Esophagus muscularis mucosa (tissue), 4 donors: ENCODE results near the gene OR52N5. TPM values are rescaled to one million over a fixed set of nuclear protein-coding genes. Genes with fewer than 3 reads are reported as not detected.

Experiments
- DNase-seq: peaks from one replicate; pipeline ENCODE4 v3.0.0-alpha.2; 2017; ENCODE audit errors: extremely low spot score
- H3K27ac ChIP-seq, 4 donors: fragments of 200-600 bp; sonication (generic); replicated peaks in 1 of 4; 1 replicate in 3 of 4; 2 replicates in 1 of 4; pipeline ENCODE4 v1.5.1; 2016 to 2019; ENCODE audit warnings: mild to moderate bottlenecking in 1 of 4
- H3K27me3 ChIP-seq, 4 donors: fragments of 200-600 bp; sonication (generic); one replicate each; pipeline versions ENCODE4 v1.5.1 to v1.6.0; 2016 to 2019
- H3K36me3 ChIP-seq, 4 donors: fragments of 200-600 bp; sonication (generic); one replicate each; pipeline ENCODE4 v1.5.1; 2016 to 2019
- H3K4me1 ChIP-seq, 4 donors: fragments of 200-600 bp; sonication (generic); one replicate each; pipeline ENCODE4 v1.5.1; 2016 to 2019
- H3K4me3 ChIP-seq, 4 donors: fragments of 200-600 bp; sonication (generic); 1 replicate in 2 of 4; 2 replicates in 2 of 4; pipeline ENCODE4 v1.5.1; 2016 to 2019; ENCODE audit warnings: mild to moderate bottlenecking in 4 of 4, moderate library complexity in 1 of 4
- H3K9me3 ChIP-seq, 4 donors: fragments of 200-600 bp; sonication (generic); 1 replicate in 3 of 4; 2 replicates in 1 of 4; pipeline ENCODE4 v1.5.1; 2016 to 2019
- CTCF ChIP-seq, 3 experiments: fragments of 200-600 bp in 2 of 3; fragments of 450-650 bp in 1 of 3; sonication (generic) in 2 of 3; IDR thresholded peaks; one replicate each; pipeline ENCODE4 v1.5.1; 2017 to 2019; ENCODE audit warnings: antibody characterized with exemption in 3 of 3, mild to moderate bottlenecking in 2 of 3, moderate library complexity in 1 of 3
- EP300 ChIP-seq: sonication (generic); formaldehyde crosslinking; IDR thresholded peaks from one replicate; pipeline ENCODE4 v1.6.1; 2017; ENCODE audit warnings: antibody characterized with exemption
- POLR2A ChIP-seq: fragments of 450-650 bp; IDR thresholded peaks from one replicate; pipeline ENCODE4 v1.6.1; 2017; ENCODE audit warnings: antibody characterized with exemption, moderate library complexity, mild to moderate bottlenecking, low read depth
- POLR2AphosphoS5 ChIP-seq, 2 donors: sonication (generic); formaldehyde crosslinking; IDR thresholded peaks; one replicate each; pipeline ENCODE4 v1.6.1; 2017; ENCODE audit warnings: antibody characterized with exemption in 2 of 2
- WGBS: methylation state at CpG from one replicate; pipeline ENCODE4 v1.1.5; 2018; 5-methylcytosine and 5-hydroxymethylcytosine counted together
- intact Hi-C: fragments of 100-400 bp; cut with DNase I; formaldehyde crosslinking; loops from one replicate; pipeline ENCODE4 v1.15.1; 2023
- total RNA-seq, 4 donors: library from RNA; depleted of rRNA; stranded (reverse); fragments of >200 nt; gene quantifications; one replicate each; pipeline versions ENCODE4 v1.1.0 to v1.2.1, GENCODE V29; 2016

OR52N5 gene
- total RNA-seq, 4 donors from 2014 or later: 0.17 TPM; not detected in 3

DNA sequence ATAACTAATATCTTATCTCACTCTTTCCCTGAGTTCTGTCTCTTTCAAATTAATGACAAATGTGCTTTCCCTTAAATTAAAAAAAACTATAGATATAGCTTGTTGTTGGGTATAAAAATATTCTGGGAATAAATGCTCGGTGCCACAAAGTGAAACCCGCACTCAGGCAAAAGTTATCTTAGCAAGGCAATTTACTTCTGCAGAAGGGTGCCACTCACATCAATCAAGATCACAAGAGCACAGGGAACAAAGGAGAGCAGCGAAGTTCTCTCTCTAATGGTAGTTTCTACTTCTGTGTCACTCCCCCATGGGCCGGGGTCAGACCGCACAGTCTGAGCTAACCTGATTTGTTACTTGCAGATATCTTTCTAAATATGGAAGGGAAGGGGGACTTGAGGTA, 20.8 kb upstream of the OR52N5 start:
- H3K9me3 ChIP-seq: peaks cover 0 to 3% (median 0%) of the 10 kb centered on the region in 4 donors
- no peak for DNase-seq
- no peak overlapping the region for H3K27ac ChIP-seq
- 80% methylated on average over 5 of the region's 5 CpGs for WGBS
- TF ChIP-seq CTCF (IDR thresholded peaks at IDR 0.05): no peak
- TF ChIP-seq POLR2AphosphoS5 (IDR thresholded peaks at IDR 0.05): no peak
- no peak for TF ChIP-seq POLR2A
- no peak for TF ChIP-seq EP300
- peaks cover 0 to 9% (median 8%) of the 10 kb centered on the region in 4 donors for H3K4me1 ChIP-seq
- no peaks in the 10 kb centered on the region for H3K36me3 ChIP-seq
- H3K4me3 ChIP-seq: no peak overlapping the region
- H3K27me3 ChIP-seq: peaks cover 0 to 5% (median 0%) of the 10 kb centered on the region in 4 donors
- intact Hi-C loops: loop anchor here (10.0 kb wide), 2 partner anchors 119 to 199 kb away; partner anchors contain the start of genes TRIM22 and TRIM5

DNA sequence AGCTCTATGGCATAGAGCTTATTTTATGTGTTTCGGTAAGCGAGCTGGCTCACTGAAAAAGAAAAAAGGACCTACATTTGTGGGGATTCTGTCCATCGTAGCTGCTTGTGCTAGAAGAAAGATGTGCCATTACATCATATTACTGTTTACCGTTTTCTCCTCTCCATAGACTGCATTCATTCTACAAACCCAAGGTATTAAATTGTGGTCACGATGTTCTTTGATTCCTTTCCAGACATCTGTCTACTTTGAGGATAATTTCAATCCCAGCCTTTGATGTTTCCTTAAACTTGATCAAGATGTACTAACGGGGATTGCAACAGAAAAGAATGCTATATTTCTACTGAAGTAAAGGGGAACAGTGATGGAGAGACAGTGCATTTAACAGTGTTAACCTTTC, 13.4 kb upstream of the OR52N5 start:
- H3K9me3 ChIP-seq: peaks cover 0 to 4% (median 0%) of the 10 kb centered on the region in 4 donors
- H3K36me3 ChIP-seq: no peaks in the 10 kb centered on the region
- DNase-seq: no peak
- no peak for TF ChIP-seq EP300
- TF ChIP-seq POLR2AphosphoS5 (IDR thresholded peaks at IDR 0.05): no peak
- TF ChIP-seq CTCF (IDR thresholded peaks at IDR 0.05): no peak
- no peak for TF ChIP-seq POLR2A
- no peaks in the 10 kb centered on the region for H3K27me3 ChIP-seq
- H3K4me1 ChIP-seq: no peaks in the 10 kb centered on the region
- no peak overlapping the region for H3K4me3 ChIP-seq
- 78% methylated on average over 6 of the region's 6 CpGs for WGBS
- intact Hi-C loops: no loop called here
- H3K27ac ChIP-seq: no peak overlapping the region

DNA sequence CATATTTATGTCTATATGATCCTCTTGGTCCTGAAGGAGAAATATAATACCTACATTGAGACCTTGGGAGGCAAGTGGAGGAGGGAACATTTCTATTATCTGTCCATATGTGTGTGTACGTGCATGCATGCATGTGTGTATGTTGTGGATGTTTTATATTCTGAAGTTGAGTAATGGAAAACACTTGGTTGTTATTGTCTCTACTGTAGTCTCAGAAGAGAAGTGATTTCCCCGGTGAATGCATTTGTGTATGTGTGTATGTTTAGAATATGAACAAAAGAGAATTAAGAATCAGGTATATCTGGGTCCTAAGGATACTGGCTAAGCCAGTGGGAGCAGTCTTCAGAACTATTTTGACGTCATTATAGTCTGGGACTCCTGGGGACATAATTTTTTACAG, 8.0 kb upstream of the OR52N5 start, which contains the start of gene OR52N1:
OR52N1 (minus strand) TSS at position 101 of the 400 bp plus-strand sequence. CDS start 2,449 bp downstream, outside the sequence.
- DNase-seq: no peak
- no peak for TF ChIP-seq POLR2AphosphoS5 (IDR thresholded peaks at IDR 0.05)
- TF ChIP-seq CTCF (IDR thresholded peaks at IDR 0.05): no peak
- no peak for TF ChIP-seq EP300
- TF ChIP-seq POLR2A: no peak
- WGBS: 76% methylated on average over 3 of the region's 3 CpGs
- intact Hi-C loops: no loop called here
- Histone ChIP-seq H3K4me3 (no peak within 1 kb of the TSS), H3K27me3 (no peaks in the 10 kb centered on the region), H3K36me3 (no peaks in the 10 kb centered on the region), H3K27ac (no peak within 1 kb of the TSS), H3K9me3 (peaks cover 0 to 4% (median 0%) of the 10 kb centered on the region in 4 donors), H3K4me1 (no peaks in the 10 kb centered on the region)

- TF ChIP-seq POLR2AphosphoS5 (IDR thresholded peaks at IDR 0.05): no peak
- no peak for TF ChIP-seq EP300
- TF ChIP-seq POLR2A: no peak
- no peak for TF ChIP-seq CTCF (IDR thresholded peaks at IDR 0.05)
- Histone ChIP-seq H3K4me3 (no peak overlapping the region), H3K27ac (no peak overlapping the region), H3K27me3 (no peaks in the 10 kb centered on the region), H3K36me3 (no peaks in the 10 kb centered on the region), H3K4me1 (no peaks in the 10 kb centered on the region), H3K9me3 (no peaks in the 10 kb centered on the region)
- intact Hi-C loops: no loop called here
- no peak for DNase-seq
- WGBS: no CpG with 5 or more reads among the region's 1 CpG
These were observed 16.1 kb downstream of the OR52N5 start for GRCh38 chr11:5767056-5767455.

DNA sequence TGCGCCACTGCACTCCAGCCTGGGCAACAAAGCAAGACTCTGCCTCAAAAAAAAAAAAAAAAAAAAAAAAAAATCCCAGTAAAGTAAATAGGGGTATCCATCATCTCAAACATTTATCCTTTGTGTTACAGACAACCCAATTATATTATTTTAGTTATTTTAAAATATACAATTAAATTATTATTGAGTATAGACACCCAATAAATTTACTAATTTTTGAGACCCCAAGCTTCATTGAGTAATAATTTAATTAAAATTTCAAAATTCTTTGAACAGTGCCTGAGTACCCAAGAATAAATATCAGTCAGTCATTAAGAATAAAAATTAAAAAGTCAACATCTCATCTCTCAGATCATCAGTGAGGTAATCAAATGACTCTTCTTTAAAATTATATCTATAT, 29.2 kb downstream of the OR52N5 start, which contains the start of gene OR52N4:
OR52N4 (plus strand) TSS at position 301 of the 400 bp plus-strand sequence. CDS start 498 bp downstream, outside the sequence.
- no peaks in the 10 kb centered on the region for H3K9me3 ChIP-seq
- no peaks in the 10 kb centered on the region for H3K27me3 ChIP-seq
- no peak within 1 kb of the TSS for H3K4me3 ChIP-seq
- DNase-seq: no peak
- no peak for TF ChIP-seq CTCF (IDR thresholded peaks at IDR 0.05)
- no peak for TF ChIP-seq POLR2AphosphoS5 (IDR thresholded peaks at IDR 0.05)
- 100% methylated on average over 1 of the region's 1 CpG for WGBS
- intact Hi-C loops: no loop called here
- H3K36me3 ChIP-seq: no peaks in the 10 kb centered on the region
- no peaks in the 10 kb centered on the region for H3K4me1 ChIP-seq
- H3K27ac ChIP-seq: no peak within 1 kb of the TSS
